Naive thymus-derived CD4-positive, alpha-beta T cell (primary cell): ENCODE results near the gene DLG2. TPM values are rescaled to one million over a fixed set of nuclear protein-coding genes. Genes with fewer than 3 reads are reported as not detected.

ENCODE experiments used
- ATAC-seq: fragments of 150-1000 bp; cut with Tn5 transposase; 2 replicates; pipeline ENCODE4 v1.10.0; 2021; ENCODE audit warnings: mild to moderate bottlenecking, moderate library complexity
- CTCF ChIA-PET: fragments of 350-600 bp; sonication (Branson Sonifier 250); formaldehyde crosslinking; loops from one replicate; lab custom pipeline; 2021; ENCODE audit warnings: antibody characterized with exemption; lab: Charles Lee
- POLR2A ChIA-PET: fragments of 350-600 bp; sonication (Branson Sonifier 250); formaldehyde crosslinking; loops from one replicate; lab custom pipeline; 2021; ENCODE audit warnings: antibody characterized with exemption, inconsistent platforms; lab: Charles Lee
- DNase-seq, 9 donors: peaks; one replicate each; pipeline versions ENCODE4 v3.0.0 to v3.0.0-alpha.2; 2020 to 2022; ENCODE audit warnings: mixed read lengths in 1 of 9
- H3K27ac ChIP-seq: one replicate; pipeline ENCODE4 v1.7.0; 2013; ENCODE audit warnings: mild to moderate bottlenecking, low read depth, low read length, moderate library complexity
- H3K27me3 ChIP-seq, 2 donors: one replicate each; pipeline ENCODE4 v1.7.0; 2013; ENCODE audit warnings: low read length in 2 of 2, mild to moderate bottlenecking in 2 of 2, moderate library complexity in 2 of 2; ENCODE audit not compliant: control insufficient read depth in 2 of 2, insufficient read depth in 2 of 2
- H3K36me3 ChIP-seq, 3 experiments: 1 replicate in 2 of 3; 2 replicates in 1 of 3; pipeline ENCODE4 v1.7.0; 2013; ENCODE audit warnings: low read length in 3 of 3, mild to moderate bottlenecking in 3 of 3, moderate library complexity in 1 of 3; ENCODE audit not compliant: insufficient read depth in 3 of 3, control insufficient read depth in 2 of 3
- H3K4me1 ChIP-seq, 2 donors: one replicate each; pipeline ENCODE4 v1.7.0; 2013; ENCODE audit warnings: low read length in 2 of 2, mild to moderate bottlenecking in 2 of 2, moderate library complexity in 1 of 2; ENCODE audit not compliant: control insufficient read depth in 2 of 2, insufficient read depth in 2 of 2
- H3K4me3 ChIP-seq: 2 replicates; pipeline ENCODE4 v1.7.0; 2013; ENCODE audit warnings: mild to moderate bottlenecking, low read length
- H3K9me3 ChIP-seq, 3 experiments: 1 replicate in 2 of 3; 2 replicates in 1 of 3; pipeline ENCODE4 v1.7.0; 2013; ENCODE audit warnings: low read length in 3 of 3; ENCODE audit not compliant: control insufficient read depth in 2 of 3
- H3K27ac Mint-ChIP-seq, 9 donors: one replicate each; pipeline ENCODE4 v1.8.0; 2020 to 2022; ENCODE audit warnings: mixed read lengths in 9 of 9, mild to moderate bottlenecking in 8 of 9, moderate library complexity in 5 of 9, inconsistent platforms in 2 of 9
- H3K27me3 Mint-ChIP-seq, 5 donors: one replicate each; pipeline ENCODE4 v1.8.0; 2021 to 2022; ENCODE audit warnings: mixed read lengths in 5 of 5, mild to moderate bottlenecking in 1 of 5
- H3K36me3 Mint-ChIP-seq, 5 donors: one replicate each; pipeline ENCODE4 v1.8.0; 2020 to 2022; ENCODE audit warnings: mixed read lengths in 5 of 5, mild to moderate bottlenecking in 3 of 5, inconsistent platforms in 1 of 5
- H3K4me1 Mint-ChIP-seq, 7 donors: one replicate each; pipeline ENCODE4 v1.8.0; 2020 to 2022; ENCODE audit warnings: mixed read lengths in 7 of 7, mild to moderate bottlenecking in 3 of 7, inconsistent platforms in 1 of 7
- H3K4me3 Mint-ChIP-seq, 10 donors: one replicate each; pipeline ENCODE4 v1.8.0; 2020 to 2022; ENCODE audit warnings: mild to moderate bottlenecking in 10 of 10, mixed read lengths in 10 of 10, moderate library complexity in 6 of 10, inconsistent platforms in 2 of 10
- H3K9me3 Mint-ChIP-seq, 11 donors: one replicate each; pipeline ENCODE4 v1.8.0; 2020 to 2022; ENCODE audit warnings: mixed read lengths in 11 of 11, mild to moderate bottlenecking in 4 of 11, inconsistent platforms in 1 of 11, moderate library complexity in 1 of 11
- intact Hi-C, 2 donors: fragments of 100-400 bp; cut with micrococcal nuclease; formaldehyde crosslinking; loops; one replicate each; pipeline ENCODE4 v1.15.1; 2023
- polyA plus RNA-seq, 2 donors: library from polyadenylated mRNA; unstranded; fragments of 300-500 nt; fragmentation: Illumina TruSeq; gene quantifications; one replicate each; pipeline ENCODE4 v1.2.3, GENCODE V29; 2021
- total RNA-seq, 6 experiments: library from RNA in 5 of 6; stranded (reverse) in 5 of 6; gene quantifications; 1 replicate in 5 of 6; 2 replicates in 1 of 6; pipeline ENCODE4 v1.2.3 and lab custom pipeline; 2021 to 2026

Gene DLG2
- total and polyA plus RNA-seq, 7 experiments from 2014 or later: 0.64 to 6.1 (median 3.7) TPM

GRCh38 chr11:85094795-85095194, 532.3 kb downstream of the DLG2 start:
- Mint-ChIP-seq H3K27me3 (no peaks in the 10 kb centered on the region), H3K9me3 (peaks cover 16 to 85% (median 32%) of the 10 kb centered on the region in 11 donors), H3K4me3 (no peak overlapping the region)

GRCh38 chr11:85089654-85090053, 537.5 kb downstream of the DLG2 start:
- peaks cover 6 to 76% (median 26%) of the 10 kb centered on the region in 11 donors for H3K9me3 Mint-ChIP-seq
- ATAC-seq: no peak
- POLR2A ChIA-PET: no interaction called here

More at GRCh38 chr11:85094795-85095194, 532.3 kb downstream of the DLG2 start:
- Histone ChIP-seq H3K27me3 (no peaks in the 10 kb centered on the region), H3K4me3 (no peak overlapping the region), H3K36me3 (no peaks in the 10 kb centered on the region), H3K9me3 (peaks cover 0 to 25% (median 0%) of the 10 kb centered on the region in 3 experiments), H3K4me1 (no peaks in the 10 kb centered on the region), H3K27ac (no peak overlapping the region)
- no peak overlapping the region for H3K27ac Mint-ChIP-seq
- intact Hi-C loops: no loop called here
- H3K4me1 Mint-ChIP-seq: no peaks in the 10 kb centered on the region
- ChIA-PET CTCF (no interaction called here), POLR2A (no interaction called here)
- peaks cover 0 to 10% (median 0%) of the 10 kb centered on the region in 5 donors for H3K36me3 Mint-ChIP-seq
- DNase-seq (no peak), ATAC-seq (no peak)

DNA sequence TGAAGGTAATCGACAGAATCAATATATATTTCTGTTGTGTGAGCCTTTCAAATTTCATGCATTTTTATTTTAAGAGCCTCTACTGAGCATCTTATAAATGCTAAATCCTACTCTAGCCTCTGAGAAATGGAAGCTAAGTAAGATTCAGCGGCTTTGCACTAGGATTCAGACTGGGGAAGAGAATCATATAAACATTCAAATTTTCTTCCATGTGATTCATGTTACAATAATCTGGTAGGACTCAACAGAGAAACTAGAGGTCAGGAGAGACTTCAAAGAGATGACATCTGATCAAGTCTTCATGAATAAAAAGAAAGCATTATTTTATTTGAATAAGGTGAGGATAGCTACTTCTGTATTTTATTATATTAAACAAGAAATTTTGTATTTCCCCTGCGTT, 538.9 kb downstream of the DLG2 start:
- Histone ChIP-seq H3K4me1 (no peaks in the 10 kb centered on the region), H3K36me3 (no peaks in the 10 kb centered on the region), H3K27me3 (no peaks in the 10 kb centered on the region), H3K9me3 (peaks cover 0 to 11% (median 0%) of the 10 kb centered on the region in 3 experiments), H3K27ac (no peak overlapping the region), H3K4me3 (no peak overlapping the region)
- no peaks in the 10 kb centered on the region for H3K27me3 Mint-ChIP-seq
- DNase-seq: no peak
- peaks cover 0 to 3% (median 0%) of the 10 kb centered on the region in 5 donors for H3K36me3 Mint-ChIP-seq
- ChIA-PET CTCF (no interaction called here), POLR2A (no interaction called here)
- H3K9me3 Mint-ChIP-seq: peaks cover 9 to 76% (median 37%) of the 10 kb centered on the region in 11 donors
- no peak for ATAC-seq
- no peak overlapping the region for H3K4me3 Mint-ChIP-seq
- no peak overlapping the region for H3K27ac Mint-ChIP-seq
- intact Hi-C loops: no loop called here
- H3K4me1 Mint-ChIP-seq: no peaks in the 10 kb centered on the region

More at GRCh38 chr11:85089654-85090053, 537.5 kb downstream of the DLG2 start:
- Mint-ChIP-seq H3K4me1 (no peaks in the 10 kb centered on the region), H3K27ac (no peak overlapping the region), H3K36me3 (no peaks in the 10 kb centered on the region), H3K4me3 (no peak overlapping the region), H3K27me3 (no peaks in the 10 kb centered on the region)
- intact Hi-C loops: no loop called here
- Histone ChIP-seq H3K4me1 (no peaks in the 10 kb centered on the region), H3K36me3 (no peaks in the 10 kb centered on the region), H3K27ac (no peak overlapping the region), H3K4me3 (no peak overlapping the region), H3K9me3 (peaks cover 0 to 11% (median 0%) of the 10 kb centered on the region in 3 experiments), H3K27me3 (no peaks in the 10 kb centered on the region)
- no peak for DNase-seq
- CTCF ChIA-PET: no interaction called here

- Mint-ChIP-seq H3K36me3 (peaks cover 0 to 3% (median 0%) of the 10 kb centered on the region in 5 donors), H3K9me3 (peaks cover 5 to 78% (median 34%) of the 10 kb centered on the region in 11 donors), H3K4me1 (no peaks in the 10 kb centered on the region), H3K27me3 (no peaks in the 10 kb centered on the region), H3K27ac (no peak overlapping the region), H3K4me3 (no peak overlapping the region)
- no peaks in the 10 kb centered on the region for H3K36me3 ChIP-seq
- H3K4me1 ChIP-seq: no peaks in the 10 kb centered on the region
- DNase-seq (no peak), ATAC-seq (no peak)
- no peaks in the 10 kb centered on the region for H3K27me3 ChIP-seq
- ChIA-PET CTCF (no interaction called here), POLR2A (no interaction called here)
- peaks cover 0 to 6% (median 0%) of the 10 kb centered on the region in 3 experiments for H3K9me3 ChIP-seq
- intact Hi-C loops: no loop called here
- no peak overlapping the region for H3K4me3 ChIP-seq
- H3K27ac ChIP-seq: no peak overlapping the region
Measured at GRCh38 chr11:85086504-85087284, 540.5 kb downstream of the DLG2 start.

GRCh38 chr11:85076535-85077330, 550.4 kb downstream of the DLG2 start:
- Mint-ChIP-seq H3K36me3 (peaks cover 0 to 4% (median 0%) of the 10 kb centered on the region in 5 donors), H3K9me3 (peaks cover 3 to 52% (median 14%) of the 10 kb centered on the region in 11 donors), H3K4me3 (no peak overlapping the region), H3K27me3 (no peaks in the 10 kb centered on the region), H3K4me1 (no peaks in the 10 kb centered on the region), H3K27ac (no peak overlapping the region)
- Histone ChIP-seq H3K4me3 (no peak overlapping the region), H3K36me3 (no peaks in the 10 kb centered on the region), H3K27ac (no peak overlapping the region), H3K4me1 (no peaks in the 10 kb centered on the region), H3K9me3 (peaks cover 0 to 23% (median 0%) of the 10 kb centered on the region in 3 experiments), H3K27me3 (no peaks in the 10 kb centered on the region)
- POLR2A ChIA-PET: no interaction called here
- intact Hi-C loops: no loop called here
- DNase-seq (no peak), ATAC-seq (no peak)
- CTCF ChIA-PET: no interaction called here

- Histone ChIP-seq H3K9me3 (no peaks in the 10 kb centered on the region), H3K4me1 (no peaks in the 10 kb centered on the region), H3K27ac (no peak overlapping the region), H3K36me3 (no peaks in the 10 kb centered on the region), H3K4me3 (no peak overlapping the region), H3K27me3 (no peaks in the 10 kb centered on the region)
- H3K27me3 Mint-ChIP-seq: no peaks in the 10 kb centered on the region
- ChIA-PET CTCF (no interaction called here), POLR2A (no interaction called here)
- H3K9me3 Mint-ChIP-seq: peaks cover 2 to 30% (median 10%) of the 10 kb centered on the region in 11 donors
- no peaks in the 10 kb centered on the region for H3K4me1 Mint-ChIP-seq
- H3K4me3 Mint-ChIP-seq: no peak overlapping the region
- intact Hi-C loops: no loop called here
- ATAC-seq: no peak
- H3K36me3 Mint-ChIP-seq: peaks cover 0 to 4% (median 0%) of the 10 kb centered on the region in 5 donors
- DNase-seq: no peak
- no peak overlapping the region for H3K27ac Mint-ChIP-seq
Measured at GRCh38 chr11:85062659-85063058, 564.5 kb downstream of the DLG2 start.
